Neural progenitor cell (in vitro differentiated cells): ENCODE measurements around the gene NCOR2. TPM values are rescaled to one million over a fixed set of nuclear protein-coding genes. Genes with fewer than 3 reads are reported as not detected.
A peak's percentile ranks its signal among the peaks of the same experiment; 100 is the strongest.

ENCODE experiments used
- DNase-seq: peaks from one replicate; pipeline ENCODE4 v3.0.0-alpha.2; 2016; ENCODE audit warnings: low spot score
- H2AFZ ChIP-seq: fragments of 200-600 bp; sonication (generic); replicated peaks from 2 replicates; pipeline ENCODE4 v1.6.1; 2016; ENCODE audit warnings: antibody characterized with exemption
- H3F3A ChIP-seq: fragments of 200-600 bp; sonication (generic); 2 replicates; pipeline ENCODE4 v1.6.1; 2016; ENCODE audit warnings: antibody characterized with exemption, low read depth
- H3K27ac ChIP-seq: fragments of 200-600 bp; sonication (generic); 2 replicates; pipeline ENCODE4 v1.5.1; 2016; ENCODE audit warnings: mild to moderate bottlenecking
- H3K27me3 ChIP-seq: fragments of 200-600 bp; sonication (generic); 2 replicates; pipeline ENCODE4 v1.6.1; 2016; ENCODE audit warnings: mild to moderate bottlenecking, moderate library complexity
- H3K36me3 ChIP-seq: fragments of 200-600 bp; sonication (generic); 2 replicates; pipeline ENCODE4 v1.5.1; 2016
- H3K4me1 ChIP-seq: fragments of 200-600 bp; sonication (generic); 2 replicates; pipeline ENCODE4 v1.6.1; 2016; ENCODE audit warnings: mixed run types
- H3K4me2 ChIP-seq: fragments of 200-600 bp; sonication (generic); 2 replicates; pipeline ENCODE4 v1.6.1; 2016
- H3K4me3 ChIP-seq: fragments of 200-600 bp; sonication (generic); 2 replicates; pipeline ENCODE4 v1.5.1; 2016
- H3K79me2 ChIP-seq: fragments of 200-600 bp; sonication (generic); 2 replicates; pipeline ENCODE4 v1.6.1; 2016; ENCODE audit warnings: low read depth
- H3K9ac ChIP-seq: fragments of 200-600 bp; sonication (generic); 2 replicates; pipeline ENCODE4 v1.6.1; 2016
- H3K9me3 ChIP-seq: fragments of 200-600 bp; sonication (generic); 2 replicates; pipeline ENCODE4 v1.5.1; 2016; ENCODE audit warnings: low read depth
- H4K20me1 ChIP-seq: fragments of 200-600 bp; sonication (generic); 2 replicates; pipeline ENCODE4 v1.6.1; 2016; ENCODE audit warnings: low read depth
- H3K27ac Mint-ChIP-seq: 3 replicates; pipeline ENCODE4 v1.8.0; 2021; ENCODE audit warnings: mixed read lengths
- H3K27me3 Mint-ChIP-seq: 2 replicates; pipeline ENCODE4 v1.8.0; 2022; ENCODE audit warnings: low read depth, mild to moderate bottlenecking, inconsistent platforms, moderate library complexity, mixed read lengths; ENCODE audit not compliant: insufficient read depth
- H3K36me3 Mint-ChIP-seq: 3 replicates; pipeline ENCODE4 v1.8.0; 2021; ENCODE audit warnings: mixed read lengths
- H3K4me1 Mint-ChIP-seq: 3 replicates; pipeline ENCODE4 v1.8.0; 2021; ENCODE audit warnings: mixed read lengths
- H3K4me3 Mint-ChIP-seq: 3 replicates; pipeline ENCODE4 v1.8.0; 2021; ENCODE audit warnings: mild to moderate bottlenecking, moderate library complexity, mixed read lengths
- H3K9me3 Mint-ChIP-seq: 3 replicates; pipeline ENCODE4 v1.8.0; 2020; ENCODE audit warnings: mixed read lengths
- CTCF ChIP-seq: fragments of 200-600 bp; sonication (generic); IDR thresholded peaks from 2 replicates; pipeline ENCODE4 v1.5.1; 2017; ENCODE audit warnings: antibody characterized with exemption, mild to moderate bottlenecking
- EZH2 ChIP-seq: fragments of 200-600 bp; sonication (generic); IDR thresholded peaks from 2 replicates; pipeline ENCODE4 v1.6.1; 2017; ENCODE audit warnings: antibody characterized with exemption, mild to moderate bottlenecking, moderate library complexity
- EZH2phosphoT487 ChIP-seq: fragments of 200-600 bp; sonication (generic); IDR thresholded peaks from 2 replicates; pipeline ENCODE4 v1.6.1; 2017; ENCODE audit warnings: antibody characterized with exemption
- total RNA-seq: library from RNA; depleted of rRNA; stranded (reverse); fragments of >200 nt; gene quantifications from 2 replicates; pipeline ENCODE4 v1.2.3, GENCODE V29; 2015; ENCODE audit warnings: low replicate concordance

Gene NCOR2
- total RNA-seq, 1 donor from 2014 or later = 14.3 TPM

- Histone ChIP-seq H3F3A (no peaks in the 10 kb centered on the region), H3K4me1 (no peaks in the 10 kb centered on the region), H3K9ac (no peak overlapping the region), H3K79me2 (no peaks in the 10 kb centered on the region), H2AFZ (no peak overlapping the region), H3K9me3 (no peaks in the 10 kb centered on the region), H3K4me2 (no peak overlapping the region), H3K27me3 (no peaks in the 10 kb centered on the region), H3K27ac (no peak overlapping the region), H3K36me3 (no peaks in the 10 kb centered on the region), H3K4me3 (no peak overlapping the region), H4K20me1 (no peaks in the 10 kb centered on the region)
- peaks cover 13% of the 10 kb centered on the region for H3K9me3 Mint-ChIP-seq
- no peak overlapping the region for H3K27ac Mint-ChIP-seq
- no peak overlapping the region for H3K4me3 Mint-ChIP-seq
- DNase-seq = no peak
- peaks cover 3% of the 10 kb centered on the region for H3K27me3 Mint-ChIP-seq
- H3K4me1 Mint-ChIP-seq = peaks cover 7% of the 10 kb centered on the region
- H3K36me3 Mint-ChIP-seq = no peaks in the 10 kb centered on the region
- TF ChIP-seq EZH2 (no peak), CTCF (no peak), EZH2phosphoT487 (no peak)
Observed at GRCh38 chr12:124593851-124594401, 26.5 kb upstream of the NCOR2 start.

DNA sequence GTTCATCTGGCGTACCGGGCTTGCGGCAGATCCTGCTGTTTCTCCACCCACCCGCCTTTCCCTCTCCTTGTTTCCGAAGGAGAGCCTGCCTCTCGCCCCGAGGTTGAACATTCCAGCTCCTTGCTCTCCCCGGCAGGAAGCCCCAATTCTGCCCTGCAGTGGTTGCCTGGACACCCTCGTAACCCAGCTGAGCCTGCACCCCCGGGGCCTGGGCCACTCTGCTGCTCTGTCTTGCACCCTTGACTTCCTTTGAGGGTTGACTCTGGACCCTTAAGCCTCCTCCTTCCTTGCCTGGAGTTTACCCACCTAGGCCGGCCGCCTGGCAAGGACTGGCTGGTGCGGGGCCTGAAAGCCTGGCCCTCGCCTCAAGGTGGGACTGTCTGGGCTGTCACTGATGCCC lies 25.8 kb upstream of the NCOR2 start:
- H2AFZ ChIP-seq = no peak overlapping the region
- H3K27ac Mint-ChIP-seq = peak overlapping the region; percentile 46
- H3K36me3 ChIP-seq = no peaks in the 10 kb centered on the region
- H3K4me3 Mint-ChIP-seq = no peak overlapping the region
- H3K4me1 ChIP-seq = no peaks in the 10 kb centered on the region
- no peak overlapping the region for H3K4me3 ChIP-seq
- DNase-seq = no peak
- no peaks in the 10 kb centered on the region for H3K9me3 ChIP-seq
- H3K36me3 Mint-ChIP-seq = no peaks in the 10 kb centered on the region
- no peaks in the 10 kb centered on the region for H4K20me1 ChIP-seq
- H3K4me2 ChIP-seq = no peak overlapping the region
- H3K79me2 ChIP-seq = no peaks in the 10 kb centered on the region
- peaks cover 3% of the 10 kb centered on the region for H3K27me3 Mint-ChIP-seq
- peaks cover 9% of the 10 kb centered on the region for H3K9me3 Mint-ChIP-seq
- no peaks in the 10 kb centered on the region for H3K27me3 ChIP-seq
- no peaks in the 10 kb centered on the region for H3F3A ChIP-seq
- no peak overlapping the region for H3K27ac ChIP-seq
- no peak overlapping the region for H3K9ac ChIP-seq
- H3K4me1 Mint-ChIP-seq = peaks cover 7% of the 10 kb centered on the region
- TF ChIP-seq EZH2phosphoT487 (no peak), EZH2 (no peak), CTCF (no peak)

GRCh38 chr12:124592481-124593160 lies 25.2 kb upstream of the NCOR2 start:
- H3K27me3 Mint-ChIP-seq = peaks cover 3% of the 10 kb centered on the region

More at GRCh38 chr12:124592481-124593160, 25.2 kb upstream of the NCOR2 start:
- Mint-ChIP-seq H3K9me3 (peaks cover 9% of the 10 kb centered on the region), H3K36me3 (no peaks in the 10 kb centered on the region), H3K4me3 (no peak overlapping the region), H3K4me1 (peaks cover 7% of the 10 kb centered on the region), H3K27ac (peak overlapping the region; percentile 30)
- Histone ChIP-seq H3K79me2 (no peaks in the 10 kb centered on the region), H2AFZ (no peak overlapping the region), H3K27me3 (no peaks in the 10 kb centered on the region), H3K9ac (no peak overlapping the region), H3K27ac (no peak overlapping the region), H4K20me1 (no peaks in the 10 kb centered on the region), H3K4me1 (no peaks in the 10 kb centered on the region), H3K4me2 (no peak overlapping the region), H3K36me3 (no peaks in the 10 kb centered on the region), H3F3A (no peaks in the 10 kb centered on the region), H3K9me3 (no peaks in the 10 kb centered on the region), H3K4me3 (no peak overlapping the region)
- TF ChIP-seq EZH2 (no peak), CTCF (no peak), EZH2phosphoT487 (no peak)
- DNase-seq = no peak
